Neural cell (in vitro differentiated cells): ENCODE data around the gene RALGAPB. TPM values are rescaled to one million over a fixed set of nuclear protein-coding genes. Genes with fewer than 3 reads are reported as not detected.

Source experiments
- H2AFZ ChIP-seq: fragments of 200-600, 300-800 bp; sonication (generic), shearing (Covaris generic); 2 replicates; pipeline ENCODE4 v1.6.0; 2014; ENCODE audit warnings: low read depth, mild to moderate bottlenecking, antibody characterized with exemption, low read length, moderate library complexity
- H3F3A ChIP-seq: fragments of 200-600 bp; shearing (Covaris generic); 2 replicates; pipeline ENCODE4 v1.6.1; 2016; ENCODE audit warnings: mild to moderate bottlenecking, moderate library complexity, mixed read lengths, antibody characterized with exemption, low read length; ENCODE audit not compliant: insufficient read depth, poor library complexity, severe bottlenecking
- H3K27ac ChIP-seq: fragments of 200-600, 300-800 bp; sonication (generic), shearing (Covaris generic); 2 replicates; pipeline ENCODE4 v1.5.1; 2014; ENCODE audit warnings: mild to moderate bottlenecking, low read length, moderate library complexity
- H3K27me3 ChIP-seq: fragments of 300-800, 200-600 bp; sonication (generic), shearing (Covaris generic); 2 replicates; pipeline ENCODE4 v1.6.0; 2014; ENCODE audit warnings: mild to moderate bottlenecking, low read depth, low read length, moderate library complexity; ENCODE audit not compliant: insufficient read depth
- H3K36me3 ChIP-seq: fragments of 300-800, 200-600 bp; sonication (generic), shearing (Covaris generic); 2 replicates; pipeline ENCODE4 v1.5.1; 2014; ENCODE audit warnings: mild to moderate bottlenecking, antibody characterized with exemption, low read length, moderate library complexity; ENCODE audit not compliant: insufficient read depth
- H3K4me2 ChIP-seq: fragments of 300-800, 200-600 bp; sonication (generic), shearing (Covaris generic); 2 replicates; pipeline ENCODE4 v1.6.0; 2014; ENCODE audit warnings: mild to moderate bottlenecking, low read length
- H3K4me3 ChIP-seq: fragments of 300-800, 200-600 bp; sonication (generic), shearing (Covaris generic); 2 replicates; pipeline ENCODE4 v1.5.1; 2014; ENCODE audit warnings: mild to moderate bottlenecking, low read length, moderate library complexity
- H3K79me2 ChIP-seq: fragments of 200-600 bp; shearing (Covaris generic); replicated peaks from 2 replicates; pipeline ENCODE4 v1.6.0; 2014; ENCODE audit warnings: mild to moderate bottlenecking, low read length, moderate library complexity; ENCODE audit not compliant: insufficient read depth
- H3K9ac ChIP-seq: fragments of 300-800, 200-600 bp; sonication (generic), shearing (Covaris generic); 2 replicates; pipeline ENCODE4 v1.6.1; 2016; ENCODE audit warnings: mild to moderate bottlenecking, low read length, mixed read lengths
- H3K9me2 ChIP-seq: fragments of 200-600 bp; shearing (Covaris generic); 2 replicates; pipeline ENCODE4 v1.6.1; 2016; ENCODE audit warnings: mild to moderate bottlenecking, low read length, mixed read lengths; ENCODE audit not compliant: insufficient read depth
- H3K9me3 ChIP-seq: fragments of 200-600, 300-800 bp; sonication (generic), shearing (Covaris generic); 2 replicates; pipeline ENCODE4 v1.6.1; 2016; ENCODE audit warnings: mild to moderate bottlenecking, mixed run types, low read length, moderate library complexity, mixed read lengths
- H4K20me1 ChIP-seq: fragments of 200-600 bp; shearing (Covaris generic); 2 replicates; pipeline ENCODE4 v1.6.1; 2016; ENCODE audit warnings: mild to moderate bottlenecking, mixed run types; ENCODE audit not compliant: insufficient read depth
- EP300 ChIP-seq: fragments of 450-650 bp; conservative IDR thresholded peaks from 2 replicates; pipeline ENCODE4 v1.6.1; 2014; ENCODE audit warnings: antibody characterized with exemption, mild to moderate bottlenecking, moderate library complexity; ENCODE audit not compliant: poor library complexity, severe bottlenecking
- EZH2 ChIP-seq: fragments of 200-600, 300-800 bp; shearing (Covaris generic), sonication (generic); IDR thresholded peaks from 2 replicates; pipeline ENCODE4 v1.6.1; 2014; ENCODE audit warnings: antibody characterized with exemption, low read length, borderline replicate concordance, mild to moderate bottlenecking; ENCODE audit not compliant: insufficient read depth, poor library complexity, severe bottlenecking
- MXI1 ChIP-seq: fragments of 450-650 bp; conservative IDR thresholded peaks from 2 replicates; pipeline ENCODE4 v1.6.1; 2014; ENCODE audit warnings: antibody characterized with exemption, mild to moderate bottlenecking; ENCODE audit not compliant: poor library complexity, severe bottlenecking
- POLR2AphosphoS5 ChIP-seq: IDR thresholded peaks from 2 replicates; pipeline ENCODE4 v1.6.1; 2012
- RAD21 ChIP-seq: fragments of 450-650 bp; conservative IDR thresholded peaks from 2 replicates; pipeline ENCODE4 v1.6.1; 2014; ENCODE audit warnings: antibody characterized with exemption, mild to moderate bottlenecking, moderate library complexity
- SMC3 ChIP-seq: fragments of 450-650 bp; conservative IDR thresholded peaks from 2 replicates; pipeline ENCODE4 v1.6.1; 2014; ENCODE audit warnings: antibody characterized with exemption, mild to moderate bottlenecking, moderate library complexity; ENCODE audit not compliant: poor library complexity
- TAF1 ChIP-seq: IDR thresholded peaks from 2 replicates; pipeline ENCODE4 v1.6.1; 2012; ENCODE audit warnings: low read depth
- polyA plus RNA-seq: library from polyadenylated mRNA; depleted of rRNA; stranded (reverse); fragments of >200 nt; gene quantifications from 2 replicates; pipeline ENCODE4 v1.2.3, GENCODE V29; 2014
- TF ChIP-seq, protein P1 (sequence below): IDR thresholded peaks from 2 replicates; pipeline ENCODE4 v1.6.1; 2012; ENCODE audit warnings: borderline replicate concordance
- TF ChIP-seq, protein P2 (sequence below): fragments of 450-650 bp; IDR thresholded peaks from 2 replicates; pipeline ENCODE4 v1.5.1; 2014; ENCODE audit warnings: antibody characterized with exemption, mild to moderate bottlenecking, moderate library complexity; ENCODE audit not compliant: poor library complexity, severe bottlenecking

RALGAPB gene
- polyA plus RNA-seq, 1 donor from 2014 or later, result 30.0 TPM

DNA sequence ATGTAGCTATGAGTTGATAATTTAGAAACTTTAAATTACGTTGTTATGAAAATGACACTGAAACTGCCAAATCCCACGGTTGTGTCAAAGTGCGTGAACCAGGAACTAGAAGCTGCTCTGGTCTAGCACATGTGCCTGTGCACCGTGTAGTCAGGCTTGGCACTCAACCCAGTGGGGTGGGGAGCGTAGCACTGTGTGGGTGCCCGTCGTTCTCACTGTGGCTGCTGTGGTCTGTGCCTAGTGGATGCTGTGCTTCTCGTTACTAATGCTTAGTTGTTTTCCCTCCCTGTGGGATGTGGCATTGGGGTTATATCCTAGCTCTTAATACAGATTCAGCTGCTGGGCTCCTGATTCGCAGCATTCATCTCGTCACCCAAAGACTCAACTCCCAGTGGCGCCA lies 62.1 kb downstream of the RALGAPB start:
- Histone ChIP-seq H3K36me3 (peaks cover 19% of the 10 kb centered on the region), H3K79me2 (no peaks in the 10 kb centered on the region)
- no peak for TF ChIP-seq MXI1
- TF ChIP-seq, protein P1, sequence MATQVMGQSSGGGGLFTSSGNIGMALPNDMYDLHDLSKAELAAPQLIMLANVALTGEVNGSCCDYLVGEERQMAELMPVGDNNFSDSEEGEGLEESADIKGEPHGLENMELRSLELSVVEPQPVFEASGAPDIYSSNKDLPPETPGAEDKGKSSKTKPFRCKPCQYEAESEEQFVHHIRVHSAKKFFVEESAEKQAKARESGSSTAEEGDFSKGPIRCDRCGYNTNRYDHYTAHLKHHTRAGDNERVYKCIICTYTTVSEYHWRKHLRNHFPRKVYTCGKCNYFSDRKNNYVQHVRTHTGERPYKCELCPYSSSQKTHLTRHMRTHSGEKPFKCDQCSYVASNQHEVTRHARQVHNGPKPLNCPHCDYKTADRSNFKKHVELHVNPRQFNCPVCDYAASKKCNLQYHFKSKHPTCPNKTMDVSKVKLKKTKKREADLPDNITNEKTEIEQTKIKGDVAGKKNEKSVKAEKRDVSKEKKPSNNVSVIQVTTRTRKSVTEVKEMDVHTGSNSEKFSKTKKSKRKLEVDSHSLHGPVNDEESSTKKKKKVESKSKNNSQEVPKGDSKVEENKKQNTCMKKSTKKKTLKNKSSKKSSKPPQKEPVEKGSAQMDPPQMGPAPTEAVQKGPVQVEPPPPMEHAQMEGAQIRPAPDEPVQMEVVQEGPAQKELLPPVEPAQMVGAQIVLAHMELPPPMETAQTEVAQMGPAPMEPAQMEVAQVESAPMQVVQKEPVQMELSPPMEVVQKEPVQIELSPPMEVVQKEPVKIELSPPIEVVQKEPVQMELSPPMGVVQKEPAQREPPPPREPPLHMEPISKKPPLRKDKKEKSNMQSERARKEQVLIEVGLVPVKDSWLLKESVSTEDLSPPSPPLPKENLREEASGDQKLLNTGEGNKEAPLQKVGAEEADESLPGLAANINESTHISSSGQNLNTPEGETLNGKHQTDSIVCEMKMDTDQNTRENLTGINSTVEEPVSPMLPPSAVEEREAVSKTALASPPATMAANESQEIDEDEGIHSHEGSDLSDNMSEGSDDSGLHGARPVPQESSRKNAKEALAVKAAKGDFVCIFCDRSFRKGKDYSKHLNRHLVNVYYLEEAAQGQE, result no peak
- TF ChIP-seq, protein P2, sequence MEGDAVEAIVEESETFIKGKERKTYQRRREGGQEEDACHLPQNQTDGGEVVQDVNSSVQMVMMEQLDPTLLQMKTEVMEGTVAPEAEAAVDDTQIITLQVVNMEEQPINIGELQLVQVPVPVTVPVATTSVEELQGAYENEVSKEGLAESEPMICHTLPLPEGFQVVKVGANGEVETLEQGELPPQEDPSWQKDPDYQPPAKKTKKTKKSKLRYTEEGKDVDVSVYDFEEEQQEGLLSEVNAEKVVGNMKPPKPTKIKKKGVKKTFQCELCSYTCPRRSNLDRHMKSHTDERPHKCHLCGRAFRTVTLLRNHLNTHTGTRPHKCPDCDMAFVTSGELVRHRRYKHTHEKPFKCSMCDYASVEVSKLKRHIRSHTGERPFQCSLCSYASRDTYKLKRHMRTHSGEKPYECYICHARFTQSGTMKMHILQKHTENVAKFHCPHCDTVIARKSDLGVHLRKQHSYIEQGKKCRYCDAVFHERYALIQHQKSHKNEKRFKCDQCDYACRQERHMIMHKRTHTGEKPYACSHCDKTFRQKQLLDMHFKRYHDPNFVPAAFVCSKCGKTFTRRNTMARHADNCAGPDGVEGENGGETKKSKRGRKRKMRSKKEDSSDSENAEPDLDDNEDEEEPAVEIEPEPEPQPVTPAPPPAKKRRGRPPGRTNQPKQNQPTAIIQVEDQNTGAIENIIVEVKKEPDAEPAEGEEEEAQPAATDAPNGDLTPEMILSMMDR, result no peak
- no peak for TF ChIP-seq RAD21
- TF ChIP-seq TAF1, result no peak
- TF ChIP-seq EZH2, result no peak
- TF ChIP-seq POLR2AphosphoS5, result no peak
- TF ChIP-seq SMC3, result no peak
- no peak for TF ChIP-seq EP300

DNA sequence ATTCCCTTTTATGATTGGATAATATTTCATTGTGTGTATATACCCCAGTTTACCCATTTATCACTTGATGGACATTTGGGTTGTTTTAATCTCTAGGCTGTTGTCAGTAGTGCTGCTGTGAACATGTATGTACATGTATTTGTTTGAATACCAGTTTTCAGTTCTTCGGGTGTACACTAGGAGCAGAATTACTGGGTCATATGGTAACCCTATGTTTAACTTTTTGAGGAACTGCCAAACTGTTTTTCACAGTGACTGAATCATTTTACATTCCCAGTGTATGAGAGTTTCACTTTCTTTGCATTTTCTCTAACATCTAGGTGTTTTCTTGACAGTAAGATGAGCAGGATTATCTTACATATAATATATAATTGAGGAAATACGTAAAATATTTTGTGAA lies 63.7 kb downstream of the RALGAPB start:
- Histone ChIP-seq H3K36me3 (peaks cover 19% of the 10 kb centered on the region), H3K4me2 (no peak overlapping the region), H3F3A (no peaks in the 10 kb centered on the region)

More for the DNA sequence above, 62.1 kb downstream of the RALGAPB start:
- H3F3A ChIP-seq, result no peaks in the 10 kb centered on the region
- H3K9ac ChIP-seq, result no peak overlapping the region
- no peaks in the 10 kb centered on the region for H4K20me1 ChIP-seq
- H3K27ac ChIP-seq, result no peak overlapping the region
- H2AFZ ChIP-seq, result no peak overlapping the region
- no peak overlapping the region for H3K4me3 ChIP-seq
- no peaks in the 10 kb centered on the region for H3K27me3 ChIP-seq
- peaks cover 3% of the 10 kb centered on the region for H3K9me3 ChIP-seq
- no peaks in the 10 kb centered on the region for H3K9me2 ChIP-seq
- H3K4me2 ChIP-seq, result no peak overlapping the region

More for the DNA sequence above, 63.7 kb downstream of the RALGAPB start:
- no peaks in the 10 kb centered on the region for H3K27me3 ChIP-seq
- no peaks in the 10 kb centered on the region for H4K20me1 ChIP-seq
- no peak overlapping the region for H3K9ac ChIP-seq
- TF ChIP-seq MXI1 (no peak), EZH2 (no peak), POLR2AphosphoS5 (no peak)
- TF ChIP-seq, protein P1, result no peak
- no peak overlapping the region for H2AFZ ChIP-seq
- no peak overlapping the region for H3K4me3 ChIP-seq
- no peaks in the 10 kb centered on the region for H3K79me2 ChIP-seq
- H3K27ac ChIP-seq, result no peak overlapping the region
- H3K9me2 ChIP-seq, result no peaks in the 10 kb centered on the region
- H3K9me3 ChIP-seq, result peaks cover 3% of the 10 kb centered on the region
